CD4-positive, alpha-beta T cell treated with Interleukin-6 for 4 hours (primary cell): Measurements from ENCODE around the gene E2F4.

Experiments
- DNase-seq: peaks from one replicate; pipeline ENCODE4 v3.0.0-alpha.2; 2020; ENCODE audit warnings: mixed read lengths

E2F4 gene

GRCh38 chr16:67211674-67212073 is 19.7 kb downstream of the E2F4 start:
- no peak for DNase-seq

- no peak for DNase-seq
Observed at GRCh38 chr16:67212766-67213165, 20.8 kb downstream of the E2F4 start.

- DNase-seq = no peak
Observed at GRCh38 chr16:67213197-67214019, 21.5 kb downstream of the E2F4 start.

GRCh38 chr16:67215706-67216105 is 23.8 kb downstream of the E2F4 start:
- DNase-seq = no peak

GRCh38 chr16:67216612-67217490 is 24.9 kb downstream of the E2F4 start:
- DNase-seq = no peak

- DNase-seq = peak; percentile 22
Observed at GRCh38 chr16:67223992-67224391, 32.0 kb downstream of the E2F4 start.

- DNase-seq = no peak
Observed at GRCh38 chr16:67226295-67226803, 34.4 kb downstream of the E2F4 start.

- peak; percentile 97 for DNase-seq
Observed at GRCh38 chr16:67226804-67227566, 35.0 kb downstream of the E2F4 start, which contains the start of gene TMEM208. TSS of gene TMEM208 (plus strand) at chr16:67227130. CDS start at chr16:67227219, 89 bp downstream.

GRCh38 chr16:67227567-67227921 is 35.6 kb downstream of the E2F4 start:
- DNase-seq = no peak

- DNase-seq = no peak
Observed at GRCh38 chr16:67228034-67228785, 36.3 kb downstream of the E2F4 start.

- DNase-seq = no peak
Observed at GRCh38 chr16:67228905-67229304, 37.0 kb downstream of the E2F4 start.

- no peak for DNase-seq
Observed at GRCh38 chr16:67229906-67230808, 38.2 kb downstream of the E2F4 start.

- DNase-seq = no peak
Observed at GRCh38 chr16:67230809-67231660, 39.1 kb downstream of the E2F4 start.

GRCh38 chr16:67233596-67233995 is 41.6 kb downstream of the E2F4 start:
- no peak for DNase-seq

- no peak for DNase-seq
Observed at GRCh38 chr16:67234180-67234597, 42.2 kb downstream of the E2F4 start.

GRCh38 chr16:67235816-67236562 is 44.0 kb downstream of the E2F4 start:
- peak; percentile 61 for DNase-seq

GRCh38 chr16:67236563-67237395 is 44.8 kb downstream of the E2F4 start:
- DNase-seq = peak; percentile 53
